GM18499 (cell line): ENCODE results near the gene ZMIZ1.
A peak's percentile ranks its signal among the peaks of the same experiment; 100 is the strongest.

Experiments
- ATAC-seq: cut with Tn5 transposase; IDR thresholded peaks from one replicate; pipeline ENCODE4 v1.9.1; 2021; ENCODE audit warnings: moderate number of reproducible peaks; ENCODE audit not compliant: insufficient read depth, unreplicated experiment

The ZMIZ1 gene

DNA sequence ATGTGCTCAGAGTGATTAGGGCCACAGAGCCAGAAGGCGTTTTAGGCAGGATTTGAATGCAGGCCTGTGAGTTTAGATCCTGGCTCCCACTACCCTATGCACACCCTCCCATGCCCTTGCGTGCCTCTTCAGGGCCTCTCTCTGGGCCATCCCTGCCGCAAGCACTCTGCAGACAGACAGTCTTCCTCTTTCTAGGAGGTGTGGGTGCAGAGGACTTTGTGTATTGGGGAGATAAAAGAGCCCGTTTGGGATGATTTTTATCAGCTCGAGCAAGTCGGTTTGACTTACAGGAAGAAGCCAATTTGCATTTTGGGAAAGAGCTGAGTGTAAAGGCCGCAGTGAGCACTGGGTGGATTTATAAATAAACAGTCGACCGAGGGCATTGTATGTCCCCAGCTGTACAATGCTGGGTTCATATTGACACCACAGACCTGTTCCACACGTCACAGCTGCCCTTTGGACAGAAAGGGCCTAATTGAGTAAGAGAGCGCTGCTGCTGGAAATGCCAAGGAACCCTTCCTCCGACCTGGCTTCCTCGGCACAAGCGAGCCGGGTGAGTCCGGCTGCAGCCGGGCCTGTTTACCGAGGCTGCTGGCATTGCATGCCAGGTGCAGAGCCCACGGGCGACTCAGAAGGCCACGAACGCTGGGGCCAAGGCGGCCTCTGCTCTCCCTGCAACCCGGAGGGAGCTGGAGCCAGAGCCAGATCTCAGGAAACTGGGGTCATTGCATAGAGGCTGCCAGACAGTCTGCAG is 25.1 kb downstream of the ZMIZ1 start:
- no peak for ATAC-seq

GRCh38 chr10:79094412-79095175 is 25.8 kb downstream of the ZMIZ1 start:
- no peak for ATAC-seq

DNA sequence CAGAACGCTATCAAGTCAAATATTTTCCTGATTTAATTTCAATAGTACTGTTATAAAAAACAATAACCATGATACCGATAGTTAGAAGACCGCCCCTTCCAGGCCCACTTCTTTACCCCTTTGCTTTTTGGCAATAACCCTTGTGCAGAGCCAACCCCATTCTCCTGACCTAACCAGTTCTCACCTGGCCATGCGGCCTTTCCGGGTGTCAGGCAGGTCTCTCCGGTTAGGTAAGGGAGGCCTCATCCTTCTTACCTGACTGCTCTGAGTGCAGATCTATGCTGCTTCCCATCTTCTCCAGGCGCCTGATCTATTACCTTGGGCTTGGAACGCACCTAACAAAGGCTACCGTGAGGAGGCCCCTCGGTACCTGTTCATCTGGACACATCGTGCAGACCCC is 26.6 kb downstream of the ZMIZ1 start:
- no peak for ATAC-seq

- no peak for ATAC-seq
These were observed 27.7 kb downstream of the ZMIZ1 start for GRCh38 chr10:79096514-79096913.

GRCh38 chr10:79097021-79097872 is 28.5 kb downstream of the ZMIZ1 start:
- ATAC-seq: no peak

DNA sequence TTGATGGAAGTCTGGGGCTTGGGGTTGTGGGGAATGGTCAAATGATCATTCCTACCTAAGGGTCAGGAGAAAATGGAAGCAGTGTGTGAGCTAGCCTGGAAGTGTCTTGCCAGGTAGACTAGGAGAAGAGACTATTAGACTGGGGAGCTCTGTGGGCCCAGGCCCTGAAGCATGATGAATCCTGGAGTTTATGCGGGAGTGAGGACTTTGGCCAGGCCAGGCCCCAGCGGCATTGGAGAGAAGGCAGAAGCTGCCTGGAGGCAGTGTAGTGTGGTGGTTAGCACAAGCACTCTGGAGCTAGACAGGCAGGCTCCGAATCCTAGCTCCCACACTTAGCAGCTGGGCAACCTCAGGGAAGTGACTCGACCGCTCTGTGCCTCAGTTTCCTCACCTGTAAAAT is 29.3 kb downstream of the ZMIZ1 start:
- ATAC-seq: no peak

- ATAC-seq: peak; percentile 83
These were observed 29.8 kb downstream of the ZMIZ1 start for GRCh38 chr10:79098596-79099015.

- ATAC-seq: no peak
These were observed 31.2 kb downstream of the ZMIZ1 start for GRCh38 chr10:79099898-79100448.

- no peak for ATAC-seq
These were observed 32.0 kb downstream of the ZMIZ1 start for GRCh38 chr10:79100771-79101170.

DNA sequence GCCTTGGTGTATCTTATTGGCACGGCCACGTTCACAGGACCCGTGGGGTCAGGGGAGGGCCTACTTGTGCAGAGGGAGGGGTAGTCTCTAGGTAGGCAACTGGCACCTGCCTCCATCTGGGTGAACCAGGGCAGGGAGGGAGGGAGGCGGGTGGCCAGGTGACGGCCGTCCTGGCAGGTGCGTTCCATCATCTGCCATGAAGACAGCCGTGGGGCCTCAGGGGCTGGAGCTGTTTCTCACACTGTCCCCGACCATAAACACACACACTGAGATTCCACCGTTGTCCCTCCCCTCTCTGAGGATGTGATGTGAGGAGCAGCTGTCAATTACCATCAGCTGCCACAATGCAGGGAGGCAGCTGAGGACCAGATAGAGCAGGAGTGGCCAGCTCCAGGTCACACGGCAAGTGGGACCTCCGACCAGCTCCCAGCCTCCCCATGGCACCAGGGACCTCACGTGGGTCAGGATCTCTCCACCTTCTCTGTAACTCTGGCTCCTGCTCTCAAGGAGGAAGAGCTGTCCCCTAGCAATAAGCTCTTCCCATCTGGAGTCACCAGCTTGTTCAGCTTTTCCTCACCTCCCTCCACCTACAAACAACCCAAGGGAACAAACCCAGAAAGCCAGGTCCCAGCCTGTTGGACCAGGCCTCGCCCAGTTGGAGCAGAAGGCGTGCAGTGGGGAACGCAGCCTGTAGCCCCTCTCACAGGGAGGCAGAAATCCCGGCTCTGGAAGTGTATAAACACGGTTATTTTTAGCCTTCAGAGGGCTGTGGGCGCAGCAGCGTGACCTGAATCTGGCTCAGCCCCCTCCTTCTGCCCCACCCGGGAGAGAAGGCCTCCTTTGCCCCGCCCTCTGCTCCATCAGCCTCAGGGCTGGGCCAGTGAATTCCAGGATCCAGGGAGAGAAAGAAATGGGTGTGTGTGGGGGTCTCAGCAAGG is 33.1 kb downstream of the ZMIZ1 start:
- ATAC-seq: no peak

DNA sequence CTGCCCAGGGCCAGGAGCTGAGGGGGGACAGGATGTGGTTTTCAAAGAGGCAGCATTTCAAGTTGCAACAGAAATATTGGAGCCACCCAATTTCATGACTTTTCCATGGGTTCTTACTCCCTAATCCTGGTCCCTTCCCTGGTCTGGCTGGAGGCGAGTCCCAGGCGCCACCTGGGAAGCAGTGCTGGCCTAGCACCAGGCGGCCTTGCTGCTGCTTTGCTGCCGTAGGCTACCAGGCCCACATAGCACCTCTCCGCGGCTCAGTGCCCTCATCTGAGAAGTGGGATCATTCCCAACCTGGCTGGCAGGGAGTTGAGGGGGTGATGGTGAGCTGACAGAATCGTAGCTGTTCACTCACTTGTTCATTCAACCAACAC is 33.7 kb downstream of the ZMIZ1 start:
- ATAC-seq: no peak

DNA sequence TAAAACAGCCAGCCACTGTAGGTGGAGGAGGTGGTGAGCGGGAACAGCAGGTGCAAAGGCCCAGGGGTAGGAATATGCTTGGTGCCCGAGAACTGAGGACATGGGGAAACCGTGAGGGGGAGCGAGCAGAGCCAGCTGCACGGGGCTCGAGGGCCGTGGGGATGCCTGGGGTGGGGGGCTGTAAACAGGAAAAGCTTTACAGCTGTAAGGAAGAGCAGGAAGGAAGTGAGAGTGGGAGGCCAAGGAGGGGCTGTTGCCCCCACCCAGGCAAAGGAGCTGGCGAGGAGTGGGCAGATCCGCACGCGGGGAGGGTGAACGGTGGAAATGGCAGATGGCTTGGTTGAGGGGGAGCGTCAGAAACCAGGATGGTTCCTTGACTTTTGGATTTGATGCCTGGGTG is 34.4 kb downstream of the ZMIZ1 start:
- ATAC-seq: no peak

DNA sequence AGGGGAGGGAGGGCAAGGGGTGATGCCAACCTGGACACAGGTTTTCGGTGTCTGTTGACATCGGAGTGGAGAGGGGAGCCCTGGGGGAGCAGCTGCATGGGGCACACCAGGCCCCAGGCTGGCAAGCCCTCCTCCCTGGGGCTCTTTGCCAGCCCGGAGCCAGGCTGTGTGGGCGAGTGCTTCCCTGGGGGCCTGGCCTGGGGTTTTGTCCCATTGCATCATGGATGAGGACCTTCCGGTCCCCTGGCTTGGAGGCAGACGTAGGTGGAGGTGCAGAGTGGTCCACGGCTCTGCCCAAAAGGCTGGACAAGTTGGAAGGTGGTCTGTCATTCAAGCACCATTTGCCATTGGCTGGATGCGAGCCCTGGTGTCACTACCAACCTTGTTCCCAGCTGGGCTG is 34.8 kb downstream of the ZMIZ1 start:
- no peak for ATAC-seq

DNA sequence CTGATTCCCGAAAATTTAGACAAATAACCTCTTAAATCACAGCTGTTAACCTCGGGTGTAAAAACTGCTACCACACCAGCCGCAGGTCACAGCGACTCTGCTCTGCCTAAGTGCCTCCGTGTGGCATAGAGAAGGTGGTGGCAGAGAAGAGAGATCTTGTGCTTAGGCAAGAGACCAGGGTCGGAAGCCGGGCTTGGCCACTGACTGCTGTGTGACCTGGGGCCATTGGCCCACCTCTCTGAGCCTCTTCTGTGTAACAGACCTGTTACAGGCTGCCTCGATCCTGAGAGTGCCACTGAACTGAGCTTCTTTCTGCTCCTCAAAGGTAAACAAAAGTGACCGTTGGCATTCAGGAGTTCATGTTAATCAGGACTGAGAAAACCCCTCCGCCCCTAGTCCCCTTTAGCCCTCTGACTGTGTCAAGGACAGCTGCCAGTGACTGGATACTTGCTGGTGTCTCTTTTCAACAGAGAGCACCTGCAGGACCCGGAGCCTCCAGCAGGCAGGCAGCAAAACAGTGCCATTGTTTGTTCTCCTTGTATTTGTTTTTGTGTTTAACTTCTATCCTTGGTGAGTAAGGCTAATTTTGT is 36.5 kb downstream of the ZMIZ1 start:
- no peak for ATAC-seq

DNA sequence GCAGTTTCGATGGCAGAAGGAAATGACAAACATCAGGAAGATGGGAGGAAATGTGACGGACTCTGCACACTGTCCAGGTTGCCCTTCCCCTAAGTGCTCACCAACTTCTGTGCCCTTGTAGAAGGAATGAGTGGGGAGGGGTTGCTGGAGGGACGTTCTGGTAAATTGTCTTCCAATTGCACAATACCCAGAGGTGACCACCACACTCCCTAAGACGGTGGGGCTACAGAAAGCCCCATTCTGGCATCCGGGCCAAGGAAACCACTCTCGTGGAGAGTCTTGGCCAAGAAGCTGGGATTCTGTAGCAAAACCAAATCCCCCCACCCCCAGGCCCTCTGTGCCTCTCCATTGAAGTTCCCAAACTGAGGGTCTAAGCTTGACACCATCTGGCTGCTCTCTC is 37.1 kb downstream of the ZMIZ1 start:
- ATAC-seq: no peak

- ATAC-seq: no peak
These were observed 37.7 kb downstream of the ZMIZ1 start for GRCh38 chr10:79106256-79107050.

DNA sequence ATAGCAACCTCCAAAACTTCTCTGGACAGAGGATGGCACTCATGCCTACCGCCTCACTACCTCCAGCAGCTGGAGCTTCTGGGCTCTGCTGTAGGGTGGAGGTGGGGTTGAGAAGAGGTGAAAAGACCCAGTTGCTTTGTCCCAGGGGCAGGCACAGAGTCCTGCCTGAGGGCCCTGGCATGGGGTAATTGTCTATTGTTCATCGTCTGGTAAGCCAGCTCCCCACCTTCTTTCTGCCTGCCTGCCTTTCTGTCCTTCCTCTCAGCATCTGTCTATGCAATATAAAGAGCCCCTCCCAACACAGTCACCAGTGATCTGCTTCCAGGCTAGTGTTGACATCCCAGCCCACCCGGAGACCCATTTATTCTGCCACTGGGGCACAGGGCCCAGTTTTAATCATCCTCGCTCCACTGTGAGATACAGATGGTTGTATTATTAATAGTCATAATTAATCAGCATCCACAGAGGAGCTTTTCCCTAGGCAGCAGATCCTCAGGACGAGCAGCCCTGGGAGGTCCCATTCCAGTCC is 39.0 kb downstream of the ZMIZ1 start:
- ATAC-seq: no peak

DNA sequence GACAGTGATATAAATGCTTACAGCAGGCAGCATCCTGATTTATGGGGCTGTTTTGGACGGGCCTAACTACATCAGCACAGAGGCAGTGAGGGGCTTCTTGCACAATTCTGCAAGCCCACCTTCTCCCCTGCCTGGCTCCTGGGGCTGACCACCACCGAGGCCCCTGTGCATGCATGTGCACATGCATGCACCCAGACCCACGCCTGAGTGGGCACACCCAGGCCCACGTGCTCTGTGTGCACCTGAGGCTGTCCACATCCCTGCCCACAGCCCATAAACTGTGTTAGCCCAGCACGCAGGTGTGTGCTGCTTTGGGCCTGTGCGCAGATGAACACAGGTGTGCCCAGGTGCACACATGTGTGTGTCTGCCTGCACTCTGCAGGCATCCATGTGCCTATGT is 40.0 kb downstream of the ZMIZ1 start:
- ATAC-seq: no peak
